GM12878 (cell line): ENCODE results near the gene EGFL8. TPM values are rescaled to one million over a fixed set of nuclear protein-coding genes. Genes with fewer than 3 reads are reported as not detected.

ENCODE experiments used
- ATAC-seq: fragments of 200-7000 bp; cut with Tn5 transposase; 3 replicates; pipeline ENCODE4 v1.9.1; 2020; ENCODE audit warnings: mild to moderate bottlenecking, moderate library complexity
- BruUV-seq: library from RNA; stranded (reverse); fragments of 400-500 nt; replicated peaks from 2 replicates; lab custom pipeline; 2021; lab: Mats Ljungman, UMichigan
- CTCF ChIA-PET: fragments of 300-600 bp; sonication (Branson Sonifier 250); formaldehyde crosslinking; extraction: SDS; loops from one replicate; lab custom pipeline; 2021; ENCODE audit warnings: inconsistent platforms; lab: Yijun Ruan, JAX
- POLR2A ChIA-PET: fragments of 350-600 bp; formaldehyde crosslinking; extraction: SDS; loops from one replicate; lab custom pipeline; 2021; ENCODE audit warnings: inconsistent platforms; lab: Charles Lee
- RAD21 ChIA-PET: fragments of 300-600 bp; sonication (Branson Sonifier 250); formaldehyde crosslinking; loops from one replicate; lab custom pipeline; 2023; ENCODE audit warnings: antibody characterized with exemption; ENCODE audit not compliant: unreplicated experiment; lab: Charles Lee
- SMC1A ChIA-PET: fragments of 300-600 bp; sonication (Branson Sonifier 250); formaldehyde crosslinking; loops from one replicate; lab custom pipeline; 2023; ENCODE audit not compliant: unreplicated experiment, uncharacterized antibody; lab: Charles Lee
- DNase-seq: peaks from one replicate; pipeline ENCODE4 v3.0.0-alpha.2; 2011; ENCODE audit warnings: low read depth, low spot score
- FAIRE-seq: peaks from 3 replicates; lab custom pipeline; 2011; peaks lifted over from hg19 to GRCh38; lab: Jason Lieb, UNC
- H2AFZ ChIP-seq: 2 replicates; pipeline ENCODE4 v1.6.0; 2011; ENCODE audit warnings: low read depth, low read length, control low read depth; ENCODE audit not compliant: control insufficient read depth
- H3K27ac ChIP-seq: 2 replicates; pipeline ENCODE4 v1.5.1; 2011; ENCODE audit warnings: control low read depth; ENCODE audit not compliant: control insufficient read depth, insufficient read depth
- H3K27me3 ChIP-seq, 2 experiments: replicated peaks in 1 of 2; 2 replicates each; pipeline versions ENCODE4 v1.6.0 to v1.6.1; 2011; ENCODE audit warnings: low read length in 1 of 2; ENCODE audit not compliant: control insufficient read depth in 2 of 2, insufficient read depth in 2 of 2
- H3K36me3 ChIP-seq, 2 experiments: 2 replicates each; pipeline ENCODE4 v1.5.1; 2011; ENCODE audit warnings: low read length in 1 of 2; ENCODE audit not compliant: control insufficient read depth in 2 of 2, insufficient read depth in 2 of 2
- H3K4me1 ChIP-seq: 2 replicates; pipeline ENCODE4 v1.6.1; 2011; ENCODE audit warnings: mild to moderate bottlenecking, low read length, moderate library complexity, mixed read lengths; ENCODE audit not compliant: control insufficient read depth, insufficient read depth
- H3K4me2 ChIP-seq: 2 replicates; pipeline ENCODE4 v1.6.0; 2011; ENCODE audit warnings: control low read depth; ENCODE audit not compliant: control insufficient read depth, insufficient read depth
- H3K4me3 ChIP-seq: fragments of 200-600 bp; sonication (generic); 2 replicates; pipeline ENCODE4 v1.5.1; 2016
- H3K79me2 ChIP-seq: 2 replicates; pipeline ENCODE4 v1.6.0; 2011; ENCODE audit warnings: low read length; ENCODE audit not compliant: control insufficient read depth, insufficient read depth
- H3K9ac ChIP-seq: 2 replicates; pipeline ENCODE4 v1.8.0; 2011; ENCODE audit warnings: low read length, control low read depth, mixed read lengths; ENCODE audit not compliant: control insufficient read depth, insufficient read depth
- H3K9me3 ChIP-seq: replicated peaks from 3 replicates; pipeline ENCODE4 v1.5.1; 2011; ENCODE audit warnings: mild to moderate bottlenecking, low read length; ENCODE audit not compliant: control insufficient read depth, insufficient read depth
- H4K20me1 ChIP-seq: 2 replicates; pipeline ENCODE4 v1.6.0; 2011; ENCODE audit not compliant: control insufficient read depth, insufficient read depth
- BACH1 ChIP-seq: fragments of 450-650 bp; IDR thresholded peaks from 2 replicates; pipeline ENCODE4 v1.6.1; 2017; ENCODE audit warnings: mild to moderate bottlenecking, borderline replicate concordance
- MYC ChIP-seq: IDR thresholded peaks from 2 replicates; pipeline ENCODE4 v1.6.1; 2011; ENCODE audit warnings: mild to moderate bottlenecking, low read length, moderate library complexity, inconsistent platforms; ENCODE audit not compliant: insufficient read depth, insufficient replicate concordance, insufficient read length, severe bottlenecking
- NFXL1 ChIP-seq: fragments of 450-650 bp; IDR thresholded peaks from 2 replicates; pipeline ENCODE4 v1.6.1; 2017; ENCODE audit warnings: antibody characterized with exemption, mild to moderate bottlenecking, borderline replicate concordance
- PAX8 ChIP-seq: fragments of 450-650 bp; IDR thresholded peaks from 2 replicates; pipeline ENCODE4 v1.6.1; 2017; ENCODE audit warnings: mild to moderate bottlenecking, moderate library complexity
- PML ChIP-seq: IDR thresholded peaks from 2 replicates; pipeline ENCODE4 v1.6.1; 2012; ENCODE audit warnings: low read length, inconsistent platforms
- POLR2A ChIP-seq: IDR thresholded peaks from 2 replicates; pipeline ENCODE4 v1.6.1; 2011; ENCODE audit warnings: low read depth, mild to moderate bottlenecking, low read length
- POLR2AphosphoS2 ChIP-seq: IDR thresholded peaks from 2 replicates; pipeline ENCODE4 v1.6.1; 2011; ENCODE audit warnings: low read depth, mild to moderate bottlenecking, low read length, improper control_type of control experiment, moderate library complexity
- SMC3 ChIP-seq: IDR thresholded peaks from 2 replicates; pipeline ENCODE4 v1.6.1; 2011; ENCODE audit warnings: low read length, improper control_type of control experiment, borderline replicate concordance
- ZNF24 ChIP-seq: fragments of 450-650 bp; IDR thresholded peaks from 2 replicates; pipeline ENCODE4 v1.6.1; 2017; ENCODE audit warnings: antibody characterized with exemption, mild to moderate bottlenecking
- WGBS: methylation state at CpG from one replicate; pipeline ENCODE4 v1.1.6; 2016; ENCODE audit warnings: low lambda C conversion rate; ENCODE audit not compliant: insufficient replicate concordance, insufficient coverage; ENCODE audit errors: missing lambda C conversion rate; 5-methylcytosine and 5-hydroxymethylcytosine counted together
- in situ Hi-C: fragments of 300-500 bp; cut with MboI; formaldehyde crosslinking; loops from 9 replicates; pipeline ENCODE4 v1.14.3; 2018; ENCODE audit warnings: mixed read lengths
- intact Hi-C: fragments of 100-400 bp; cut with micrococcal nuclease; formaldehyde crosslinking; loops from one replicate; pipeline ENCODE4 v1.14.2; 2022; ENCODE audit not compliant: unreplicated experiment
- polyA plus RNA-seq, 11 experiments: library from polyadenylated mRNA; depleted of rRNA in 4 of 11; unstranded in 6 of 11; stranded (reverse) in 5 of 11; fragments of >200 nt; fragmentation: Nextera tagmentation in 4 of 11; fragmentation: Illumina TruSeq in 1 of 11; extraction: Ambion mirVana in 4 of 11; extraction: Trizol in 1 of 11; gene quantifications; 1 replicate in 1 of 11; 2 replicates in 10 of 11; pipeline versions ENCODE4 v1.2.1 to v1.2.3, GENCODE V29; 2011 to 2016; ENCODE audit warnings: inconsistent platforms in 2 of 11, missing spikeins in 2 of 11, low read depth in 1 of 11
- total RNA-seq, 4 experiments: library from RNA; depleted of rRNA in 3 of 4; stranded (reverse); fragments of >200 nt in 3 of 4; fragmentation: Illumina TruSeq in 1 of 4; extraction: Trizol in 1 of 4; gene quantifications; 2 replicates each; pipeline versions ENCODE4 v1.2.1 to v1.2.3, GENCODE V29; 2013 to 2021
- TF ChIP-seq, protein P1 (sequence below): fragments of 450-650 bp; IDR thresholded peaks from 2 replicates; pipeline ENCODE4 v1.6.1; 2016; ENCODE audit warnings: mild to moderate bottlenecking
- TF ChIP-seq, protein P2 (sequence below): IDR thresholded peaks from 2 replicates; pipeline ENCODE4 v1.6.1; 2011; ENCODE audit warnings: low read depth, mild to moderate bottlenecking, low read length, moderate library complexity, borderline replicate concordance; ENCODE audit errors: extremely low read depth
- TF ChIP-seq, protein P3 (sequence below): fragments of 450-650 bp; IDR thresholded peaks from 2 replicates; pipeline ENCODE4 v1.6.1; 2017; ENCODE audit warnings: mild to moderate bottlenecking, low read depth, inconsistent platforms; ENCODE audit not compliant: poor library complexity, severe bottlenecking
- TF ChIP-seq, protein P4 (sequence below): fragments of 450-650 bp; IDR thresholded peaks from 2 replicates; pipeline ENCODE4 v1.6.1; 2017; ENCODE audit warnings: mild to moderate bottlenecking, moderate library complexity
- TF ChIP-seq, protein P5 (sequence below): fragments of 450-650 bp; IDR thresholded peaks from 2 replicates; pipeline ENCODE4 v1.6.1; 2016; ENCODE audit warnings: mild to moderate bottlenecking

The EGFL8 gene
- total and polyA plus RNA-seq, 10 of the 15 experiments (the other 5 are each of a cell fraction or from before 2014, with no cell fraction given) = 0.07 to 3.5 (median 1.4) TPM

DNA sequence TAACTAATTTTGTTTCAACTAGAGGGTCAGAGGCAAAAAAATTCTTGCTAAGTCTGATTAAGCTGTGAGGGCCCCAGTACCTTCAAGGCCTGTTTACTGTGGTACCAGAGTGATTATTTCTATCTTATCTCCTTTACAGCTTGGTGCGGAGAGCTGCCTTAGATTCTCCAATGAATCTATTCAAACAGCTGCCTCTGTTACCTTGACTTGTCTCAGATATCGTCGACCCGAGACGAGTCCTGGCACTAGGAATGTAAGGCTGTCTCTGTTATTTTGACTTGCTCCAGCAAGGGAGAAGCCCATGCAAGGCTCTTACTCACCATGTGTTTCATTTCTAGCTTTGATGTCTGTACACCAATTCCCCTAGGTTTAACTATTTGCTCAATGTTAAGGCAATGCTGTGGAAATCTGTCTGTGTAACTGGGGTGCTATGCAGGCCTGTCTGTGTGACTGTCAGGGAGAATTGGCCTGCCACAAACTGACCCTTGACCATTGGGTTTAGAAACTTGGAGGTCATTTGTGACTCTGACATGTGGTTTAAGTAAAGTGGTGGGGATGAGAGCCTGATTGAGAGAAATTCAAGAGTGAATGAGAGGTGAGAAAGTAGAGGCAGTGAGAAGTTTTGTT is 23.9 kb upstream of the EGFL8 start:
- Histone ChIP-seq H3K36me3 (no peaks in the 10 kb centered on the region), H3K9ac (no peak overlapping the region), H4K20me1 (no peaks in the 10 kb centered on the region), H3K79me2 (no peaks in the 10 kb centered on the region), H3K9me3 (no peaks in the 10 kb centered on the region), H3K4me2 (no peak overlapping the region), H3K4me3 (no peak overlapping the region), H3K27me3 (no peaks in the 10 kb centered on the region; a peak in 1 of 4 replicates), H2AFZ (no peak overlapping the region), H3K27ac (no peak overlapping the region), H3K4me1 (no peaks in the 10 kb centered on the region)
- no peak for DNase-seq
- intact Hi-C loops = no loop called here
- ChIA-PET POLR2A (interaction anchor here (0.7 kb wide), 1 partner anchor 53 kb away, joined by 5 read pairs; no protein-coding TSS in a partner anchor), RAD21 (no interaction called here), SMC1A (no interaction called here), CTCF (no interaction called here)
- in situ Hi-C loops = no loop called here
- no peak for FAIRE-seq
- BruUV-seq = no TSS peak
- 52% methylated on average over 5 of the region's 5 CpGs for WGBS
- ATAC-seq = no peak
- no peak for TF ChIP-seq PAX8
- TF ChIP-seq, protein P1, sequence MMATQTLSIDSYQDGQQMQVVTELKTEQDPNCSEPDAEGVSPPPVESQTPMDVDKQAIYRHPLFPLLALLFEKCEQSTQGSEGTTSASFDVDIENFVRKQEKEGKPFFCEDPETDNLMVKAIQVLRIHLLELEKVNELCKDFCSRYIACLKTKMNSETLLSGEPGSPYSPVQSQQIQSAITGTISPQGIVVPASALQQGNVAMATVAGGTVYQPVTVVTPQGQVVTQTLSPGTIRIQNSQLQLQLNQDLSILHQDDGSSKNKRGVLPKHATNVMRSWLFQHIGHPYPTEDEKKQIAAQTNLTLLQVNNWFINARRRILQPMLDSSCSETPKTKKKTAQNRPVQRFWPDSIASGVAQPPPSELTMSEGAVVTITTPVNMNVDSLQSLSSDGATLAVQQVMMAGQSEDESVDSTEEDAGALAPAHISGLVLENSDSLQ = no peak
- TF ChIP-seq, protein P2, sequence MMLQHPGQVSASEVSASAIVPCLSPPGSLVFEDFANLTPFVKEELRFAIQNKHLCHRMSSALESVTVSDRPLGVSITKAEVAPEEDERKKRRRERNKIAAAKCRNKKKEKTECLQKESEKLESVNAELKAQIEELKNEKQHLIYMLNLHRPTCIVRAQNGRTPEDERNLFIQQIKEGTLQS = no peak
- TF ChIP-seq, protein P3, sequence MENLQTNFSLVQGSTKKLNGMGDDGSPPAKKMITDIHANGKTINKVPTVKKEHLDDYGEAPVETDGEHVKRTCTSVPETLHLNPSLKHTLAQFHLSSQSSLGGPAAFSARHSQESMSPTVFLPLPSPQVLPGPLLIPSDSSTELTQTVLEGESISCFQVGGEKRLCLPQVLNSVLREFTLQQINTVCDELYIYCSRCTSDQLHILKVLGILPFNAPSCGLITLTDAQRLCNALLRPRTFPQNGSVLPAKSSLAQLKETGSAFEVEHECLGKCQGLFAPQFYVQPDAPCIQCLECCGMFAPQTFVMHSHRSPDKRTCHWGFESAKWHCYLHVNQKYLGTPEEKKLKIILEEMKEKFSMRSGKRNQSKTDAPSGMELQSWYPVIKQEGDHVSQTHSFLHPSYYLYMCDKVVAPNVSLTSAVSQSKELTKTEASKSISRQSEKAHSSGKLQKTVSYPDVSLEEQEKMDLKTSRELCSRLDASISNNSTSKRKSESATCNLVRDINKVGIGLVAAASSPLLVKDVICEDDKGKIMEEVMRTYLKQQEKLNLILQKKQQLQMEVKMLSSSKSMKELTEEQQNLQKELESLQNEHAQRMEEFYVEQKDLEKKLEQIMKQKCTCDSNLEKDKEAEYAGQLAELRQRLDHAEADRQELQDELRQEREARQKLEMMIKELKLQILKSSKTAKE = no peak
- TF ChIP-seq, protein P4, sequence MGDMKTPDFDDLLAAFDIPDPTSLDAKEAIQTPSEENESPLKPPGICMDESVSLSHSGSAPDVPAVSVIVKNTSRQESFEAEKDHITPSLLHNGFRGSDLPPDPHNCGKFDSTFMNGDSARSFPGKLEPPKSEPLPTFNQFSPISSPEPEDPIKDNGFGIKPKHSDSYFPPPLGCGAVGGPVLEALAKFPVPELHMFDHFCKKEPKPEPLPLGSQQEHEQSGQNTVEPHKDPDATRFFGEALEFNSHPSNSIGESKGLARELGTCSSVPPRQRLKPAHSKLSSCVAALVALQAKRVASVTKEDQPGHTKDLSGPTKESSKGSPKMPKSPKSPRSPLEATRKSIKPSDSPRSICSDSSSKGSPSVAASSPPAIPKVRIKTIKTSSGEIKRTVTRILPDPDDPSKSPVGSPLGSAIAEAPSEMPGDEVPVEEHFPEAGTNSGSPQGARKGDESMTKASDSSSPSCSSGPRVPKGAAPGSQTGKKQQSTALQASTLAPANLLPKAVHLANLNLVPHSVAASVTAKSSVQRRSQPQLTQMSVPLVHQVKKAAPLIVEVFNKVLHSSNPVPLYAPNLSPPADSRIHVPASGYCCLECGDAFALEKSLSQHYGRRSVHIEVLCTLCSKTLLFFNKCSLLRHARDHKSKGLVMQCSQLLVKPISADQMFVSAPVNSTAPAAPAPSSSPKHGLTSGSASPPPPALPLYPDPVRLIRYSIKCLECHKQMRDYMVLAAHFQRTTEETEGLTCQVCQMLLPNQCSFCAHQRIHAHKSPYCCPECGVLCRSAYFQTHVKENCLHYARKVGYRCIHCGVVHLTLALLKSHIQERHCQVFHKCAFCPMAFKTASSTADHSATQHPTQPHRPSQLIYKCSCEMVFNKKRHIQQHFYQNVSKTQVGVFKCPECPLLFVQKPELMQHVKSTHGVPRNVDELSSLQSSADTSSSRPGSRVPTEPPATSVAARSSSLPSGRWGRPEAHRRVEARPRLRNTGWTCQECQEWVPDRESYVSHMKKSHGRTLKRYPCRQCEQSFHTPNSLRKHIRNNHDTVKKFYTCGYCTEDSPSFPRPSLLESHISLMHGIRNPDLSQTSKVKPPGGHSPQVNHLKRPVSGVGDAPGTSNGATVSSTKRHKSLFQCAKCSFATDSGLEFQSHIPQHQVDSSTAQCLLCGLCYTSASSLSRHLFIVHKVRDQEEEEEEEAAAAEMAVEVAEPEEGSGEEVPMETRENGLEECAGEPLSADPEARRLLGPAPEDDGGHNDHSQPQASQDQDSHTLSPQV = no peak
- TF ChIP-seq ZNF24 = no peak
- no peak for TF ChIP-seq POLR2A
- TF ChIP-seq BACH1 = no peak
- TF ChIP-seq PML = no peak
- TF ChIP-seq, protein P5, sequence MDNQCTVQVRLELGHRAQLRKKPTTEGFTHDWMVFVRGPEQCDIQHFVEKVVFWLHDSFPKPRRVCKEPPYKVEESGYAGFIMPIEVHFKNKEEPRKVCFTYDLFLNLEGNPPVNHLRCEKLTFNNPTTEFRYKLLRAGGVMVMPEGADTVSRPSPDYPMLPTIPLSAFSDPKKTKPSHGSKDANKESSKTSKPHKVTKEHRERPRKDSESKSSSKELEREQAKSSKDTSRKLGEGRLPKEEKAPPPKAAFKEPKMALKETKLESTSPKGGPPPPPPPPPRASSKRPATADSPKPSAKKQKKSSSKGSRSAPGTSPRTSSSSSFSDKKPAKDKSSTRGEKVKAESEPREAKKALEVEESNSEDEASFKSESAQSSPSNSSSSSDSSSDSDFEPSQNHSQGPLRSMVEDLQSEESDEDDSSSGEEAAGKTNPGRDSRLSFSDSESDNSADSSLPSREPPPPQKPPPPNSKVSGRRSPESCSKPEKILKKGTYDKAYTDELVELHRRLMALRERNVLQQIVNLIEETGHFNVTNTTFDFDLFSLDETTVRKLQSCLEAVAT = no peak
- TF ChIP-seq POLR2AphosphoS2 = no peak
- TF ChIP-seq SMC3 = no peak
- no peak for TF ChIP-seq NFXL1
- no peak for TF ChIP-seq MYC
